ENCODE results near the gene CD151. TPM values are rescaled to one million over a fixed set of nuclear protein-coding genes. Genes with fewer than 3 reads are reported as not detected.

Gene CD151
- total RNA-seq, 1 experiment from 2014 or later: 840 TPM

GRCh38 chr11:813072-813455 is 19.7 kb upstream of the CD151 start:
- no peak for DNase-seq (ENCODE audit: low read depth)

DNA sequence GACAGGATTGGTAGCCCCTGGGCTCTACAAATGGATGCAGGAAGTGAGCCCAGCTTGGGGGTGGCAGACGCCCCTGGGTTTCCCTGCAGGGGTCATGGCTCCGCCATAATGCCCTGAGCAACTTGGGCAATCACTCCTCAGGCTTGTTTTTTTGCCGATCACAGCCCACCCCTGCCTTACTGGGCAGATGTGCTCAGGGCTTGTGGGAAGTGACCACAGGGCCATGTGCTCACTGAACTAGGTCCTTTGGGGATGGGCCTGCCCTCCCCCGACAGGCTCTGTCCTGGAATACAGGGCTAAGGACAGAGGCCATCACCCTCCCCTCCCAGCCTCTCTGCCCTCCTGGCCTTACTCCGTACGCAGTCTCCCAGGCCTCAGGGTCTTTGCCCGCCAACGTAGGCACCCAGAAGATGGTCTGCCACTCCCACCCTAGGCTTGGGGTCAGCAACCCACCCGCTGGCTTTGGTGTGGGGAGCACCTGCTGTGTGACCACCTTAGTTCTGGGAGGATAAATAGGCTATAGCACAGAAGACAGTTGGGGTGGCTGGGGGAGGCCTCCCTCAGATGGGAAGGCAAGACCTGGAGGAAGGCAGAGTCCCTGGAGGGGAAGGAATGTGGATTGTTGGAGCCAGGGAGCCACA is 19.2 kb upstream of the CD151 start:
- DNase-seq (ENCODE audit: low read depth): no peak

GRCh38 chr11:815675-816432 is 16.9 kb upstream of the CD151 start:
- DNase-seq (ENCODE audit: low read depth): no peak

GRCh38 chr11:816433-816779 is 16.3 kb upstream of the CD151 start:
- no peak for DNase-seq (ENCODE audit: low read depth)

DNA sequence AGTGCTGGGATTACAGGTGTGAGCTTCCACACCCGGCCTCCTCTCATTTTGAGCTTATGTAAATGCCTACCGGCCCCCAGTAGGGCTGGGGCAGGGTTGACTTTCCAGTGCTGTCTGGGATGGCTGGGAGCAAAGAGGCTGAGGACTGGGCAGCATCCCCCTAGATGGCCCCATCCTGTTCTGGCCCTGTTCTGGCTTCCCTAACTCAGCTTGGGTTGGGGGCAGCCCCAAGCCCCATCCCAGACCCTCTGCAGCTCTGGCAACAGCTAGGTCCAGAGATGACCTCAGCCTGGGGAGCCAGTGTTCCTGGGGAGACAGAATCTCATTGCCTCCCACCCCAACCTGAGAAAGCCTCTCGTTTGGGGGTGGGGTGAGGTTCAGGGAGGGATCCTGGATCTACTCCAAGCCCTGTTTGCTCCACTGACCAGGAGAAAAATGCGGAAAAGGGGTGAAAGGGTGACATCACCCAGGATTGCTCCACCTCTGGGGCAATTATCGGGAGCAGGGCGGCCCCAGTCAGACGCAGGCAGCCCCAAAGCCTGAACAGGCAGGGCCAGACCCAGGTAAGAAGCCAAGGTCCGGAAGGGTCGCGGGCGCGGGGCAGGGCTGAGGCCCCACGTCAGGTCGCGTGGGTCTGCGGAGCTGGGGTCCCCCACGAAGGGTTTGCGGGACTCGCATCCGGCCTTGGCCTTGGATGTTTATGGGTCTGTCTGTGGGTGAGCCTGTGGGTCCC is 14.2 kb upstream of the CD151 start, which contains the start of gene PNPLA2:
TSS of gene PNPLA2 (plus strand) at position 519 of the 733 bp plus-strand sequence. CDS start 805 bp downstream, outside the sequence.
- no peak for DNase-seq (ENCODE audit: low read depth)

- DNase-seq (ENCODE audit: low read depth): peak; percentile 79
Measured at GRCh38 chr11:819129-819931, 13.4 kb upstream of the CD151 start.

DNA sequence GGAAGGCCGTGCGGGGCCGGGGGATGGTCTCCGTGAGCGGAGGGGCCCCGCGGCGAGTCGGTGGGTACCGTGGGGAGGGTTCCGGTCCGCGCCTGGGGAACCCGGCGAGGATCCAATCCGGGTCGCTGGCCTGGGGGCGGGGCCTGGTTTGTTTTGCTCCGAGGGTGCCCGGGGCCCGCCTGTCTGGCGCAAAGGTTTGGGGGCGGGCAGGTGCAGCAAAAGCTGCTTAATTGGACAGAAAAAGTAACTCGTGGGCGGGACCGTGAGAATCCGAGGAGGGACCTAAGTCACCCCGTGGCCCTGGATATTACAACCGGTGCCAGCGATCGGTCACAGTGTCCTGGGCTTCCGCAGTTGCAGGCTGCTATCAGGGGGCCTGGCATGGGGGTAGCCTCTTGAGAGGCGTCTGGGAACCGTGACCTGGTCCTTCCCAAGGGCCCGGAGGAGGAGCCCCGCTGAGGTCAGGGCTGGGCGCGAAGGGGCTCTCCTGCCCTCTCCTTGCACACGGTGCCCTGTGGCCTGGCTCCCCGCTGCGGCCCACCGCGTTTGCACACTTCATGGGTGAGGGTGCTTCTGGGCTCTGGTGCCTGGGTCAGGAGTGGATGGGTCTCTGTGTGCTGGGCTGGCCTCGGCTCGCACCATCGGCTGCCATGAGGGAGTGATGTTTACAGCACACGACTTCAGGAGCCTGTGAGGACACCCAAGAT is 12.7 kb upstream of the CD151 start:
- DNase-seq (ENCODE audit: low read depth): peak; percentile 81

GRCh38 chr11:820655-821511 is 11.9 kb upstream of the CD151 start:
- DNase-seq (ENCODE audit: low read depth): peak; percentile 91

DNA sequence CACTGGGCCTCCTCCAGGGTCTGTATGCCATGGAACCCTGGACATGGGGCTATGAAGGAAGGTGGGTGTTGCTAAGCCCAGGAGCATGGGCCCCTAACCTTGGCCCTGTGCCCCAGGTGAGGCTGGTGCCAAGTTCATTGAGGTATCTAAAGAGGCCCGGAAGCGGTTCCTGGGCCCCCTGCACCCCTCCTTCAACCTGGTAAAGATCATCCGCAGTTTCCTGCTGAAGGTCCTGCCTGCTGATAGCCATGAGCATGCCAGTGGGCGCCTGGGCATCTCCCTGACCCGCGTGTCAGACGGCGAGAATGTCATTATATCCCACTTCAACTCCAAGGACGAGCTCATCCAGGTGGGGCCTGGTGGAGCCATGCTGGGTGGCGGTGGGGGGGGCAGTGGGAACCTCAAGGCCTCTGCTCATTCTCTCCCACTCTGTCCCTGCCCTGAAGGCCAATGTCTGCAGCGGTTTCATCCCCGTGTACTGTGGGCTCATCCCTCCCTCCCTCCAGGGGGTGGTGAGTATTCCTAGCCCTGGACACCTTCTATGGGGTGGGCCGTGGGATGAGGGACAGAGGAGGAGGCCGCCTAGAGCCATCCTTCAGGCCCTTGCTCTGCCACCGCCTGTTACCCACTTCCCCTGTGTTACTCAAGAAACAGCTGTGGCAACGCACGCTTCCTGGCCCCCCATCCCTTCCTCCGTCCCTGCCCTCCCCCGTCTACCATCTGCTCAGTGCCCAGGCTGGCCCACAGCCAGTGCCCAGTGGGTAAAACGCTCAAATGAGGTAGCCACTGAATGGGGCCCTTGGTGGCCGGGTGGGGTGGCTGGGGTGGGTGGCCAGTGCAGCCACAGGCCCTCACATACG is 11.0 kb upstream of the CD151 start:
- DNase-seq (ENCODE audit: low read depth): peak; percentile 85

GRCh38 chr11:823441-824291 is 9.1 kb upstream of the CD151 start:
- no peak for DNase-seq (ENCODE audit: low read depth)

- DNase-seq (ENCODE audit: low read depth): no peak
Measured at GRCh38 chr11:824292-824880, 8.4 kb upstream of the CD151 start.

DNA sequence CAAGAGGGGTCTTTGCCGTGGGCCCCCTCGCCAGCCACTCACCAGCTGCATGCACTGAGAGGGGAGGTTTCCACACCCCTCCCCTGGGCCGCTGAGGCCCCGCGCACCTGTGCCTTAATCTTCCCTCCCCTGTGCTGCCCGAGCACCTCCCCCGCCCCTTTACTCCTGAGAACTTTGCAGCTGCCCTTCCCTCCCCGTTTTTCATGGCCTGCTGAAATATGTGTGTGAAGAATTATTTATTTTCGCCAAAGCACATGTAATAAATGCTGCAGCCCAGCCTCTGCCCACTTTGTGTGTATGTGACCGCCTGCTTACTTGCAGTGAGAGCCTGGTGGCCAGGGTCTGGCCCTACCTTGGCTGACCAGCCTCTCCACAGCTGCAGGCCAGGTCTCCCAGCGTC is 7.8 kb upstream of the CD151 start:
- DNase-seq (ENCODE audit: low read depth): no peak

GRCh38 chr11:825366-826226 is 7.2 kb upstream of the CD151 start:
- no peak for DNase-seq (ENCODE audit: low read depth)

DNA sequence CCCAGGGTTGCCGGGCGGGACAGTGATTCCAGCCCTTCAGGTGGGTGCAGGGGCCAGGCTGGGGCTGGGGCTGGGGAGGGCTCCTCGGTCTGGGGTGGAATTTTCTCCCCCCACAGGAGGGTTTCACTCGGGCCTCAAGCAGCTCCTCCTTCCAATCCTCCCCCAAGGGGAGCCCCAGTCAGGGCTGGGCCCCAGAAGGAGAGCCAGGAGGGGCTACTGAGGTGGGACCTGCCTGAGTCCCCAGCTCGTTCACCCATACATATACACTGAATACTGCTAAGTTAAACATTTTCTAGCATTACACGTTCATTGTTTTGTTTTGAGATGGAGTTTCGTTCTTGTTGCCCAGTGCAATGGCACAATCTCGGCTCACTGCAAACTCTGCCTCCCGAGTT is 6.5 kb upstream of the CD151 start:
- DNase-seq (ENCODE audit: low read depth): no peak

DNA sequence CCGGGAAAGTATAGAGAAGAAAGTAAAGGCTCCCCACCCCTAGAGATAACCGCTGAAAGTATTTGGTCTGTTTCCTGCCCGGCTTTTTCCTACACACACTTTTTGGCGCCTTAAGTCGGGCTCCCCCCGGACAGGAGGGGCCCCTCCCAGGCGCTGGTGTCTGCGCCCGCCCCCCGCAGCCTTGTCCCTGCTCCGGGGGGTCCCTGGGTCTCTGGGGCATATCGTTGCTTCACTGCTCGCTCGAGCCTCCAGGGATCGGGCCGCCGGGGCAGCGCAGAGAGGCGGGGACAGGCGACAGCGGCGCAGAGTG is 6.0 kb upstream of the CD151 start:
- no peak for DNase-seq (ENCODE audit: low read depth)

DNA sequence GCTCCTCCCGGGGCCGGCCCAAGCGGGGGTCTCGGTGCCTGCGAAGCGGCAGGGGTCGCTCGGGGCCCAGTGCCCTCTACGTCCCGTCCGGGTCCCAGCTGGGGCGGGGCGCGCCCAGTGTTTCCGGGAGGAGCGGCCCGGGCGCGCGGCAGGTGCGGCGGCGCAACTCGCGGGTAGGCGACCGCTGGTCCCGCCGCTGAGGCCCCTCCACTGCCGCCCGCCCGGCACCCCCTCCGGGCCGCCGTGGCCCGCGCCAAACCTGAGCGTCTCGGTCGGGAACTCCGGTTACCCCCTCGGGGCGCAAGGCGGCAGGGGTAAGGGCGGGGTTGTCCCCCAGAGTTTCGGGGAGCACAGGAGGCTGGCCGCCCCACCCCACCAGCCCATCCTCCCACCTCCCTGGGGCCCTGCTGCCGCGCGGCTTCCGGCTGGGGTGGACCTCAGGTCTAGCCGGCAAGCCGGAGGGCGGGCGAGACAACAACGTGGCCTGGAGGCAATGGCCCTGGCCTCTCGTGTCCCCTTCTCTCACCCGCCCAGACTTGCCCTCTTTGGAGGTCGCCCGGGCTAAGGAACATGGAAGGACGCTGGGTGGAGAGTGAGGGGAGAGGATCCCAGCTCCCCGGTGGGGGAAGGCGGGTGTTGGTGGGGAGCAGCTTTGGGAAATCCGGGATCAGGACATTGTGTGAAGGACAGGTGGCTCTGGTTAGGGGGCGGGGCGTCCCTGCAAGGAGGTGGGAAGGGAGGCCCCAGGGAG is 5.4 kb upstream of the CD151 start:
- DNase-seq (ENCODE audit: low read depth): no peak

DNA sequence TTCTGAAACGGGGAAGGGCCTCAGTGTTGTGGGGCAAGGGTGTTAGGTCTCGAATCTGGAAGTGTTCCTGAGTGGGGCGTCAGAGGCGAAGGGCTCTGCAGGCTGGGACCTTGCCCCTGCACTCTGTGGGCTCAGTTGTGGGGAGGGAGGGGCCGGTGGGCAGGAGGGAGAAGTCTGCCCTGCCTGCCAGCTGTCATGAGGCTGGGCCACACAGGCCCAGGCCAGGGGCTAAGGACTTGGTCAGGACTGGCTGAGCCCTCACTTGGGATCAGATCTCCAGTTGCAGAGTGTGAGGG is 4.9 kb upstream of the CD151 start, which contains the start of gene CRACR2B:
TSS of gene CRACR2B (plus strand) at position 23 of the 296 bp plus-strand sequence. CDS start 689 bp downstream, outside the sequence.
- DNase-seq (ENCODE audit: low read depth): no peak

All from LHCN-M2 (cell line).